ENCODE data around the gene KCTD19. TPM values are rescaled to one million over a fixed set of nuclear protein-coding genes. Genes with fewer than 3 reads are reported as not detected.
"Not testable (repeated sequence)": the region's sequence is repeated elsewhere in the genome, so short reads cannot be mapped to it uniquely, and the experiment has no call there.

Gene KCTD19
- not detected in 2 replicates for total RNA-seq
- not detected for polyA plus RNA-seq (2012)

- DNase-seq (ENCODE audit: low read depth), result peak; percentile 13
Measured at GRCh38 chr16:67326472-67327309, at the start of gene KCTD19, which contains the start of gene LRRC36. TSS of gene KCTD19 (minus strand) at chr16:67326741. CDS start at chr16:67326707, 34 bp downstream. TSS of gene LRRC36 (plus strand) at chr16:67326815. CDS start at chr16:67326863, 48 bp downstream.

GRCh38 chr16:67376012-67376411, 49.5 kb upstream of the KCTD19 start:
- not testable (repeated sequence) for DNase-seq (ENCODE audit: low read depth)

GRCh38 chr16:67372664-67373063, 46.1 kb upstream of the KCTD19 start:
- DNase-seq (ENCODE audit: low read depth), result peak; percentile 60

- DNase-seq (ENCODE audit: low read depth), result no peak
Measured at GRCh38 chr16:67370661-67371060, 44.1 kb upstream of the KCTD19 start.

- no peak for DNase-seq (ENCODE audit: low read depth)
Measured at GRCh38 chr16:67364600-67365235, 38.2 kb upstream of the KCTD19 start.

GRCh38 chr16:67361038-67361437, 34.5 kb upstream of the KCTD19 start:
- no peak for DNase-seq (ENCODE audit: low read depth)

GRCh38 chr16:67359540-67360269, 33.2 kb upstream of the KCTD19 start:
- DNase-seq (ENCODE audit: low read depth), result not testable (repeated sequence)

GRCh38 chr16:67357561-67357960, 31.0 kb upstream of the KCTD19 start:
- DNase-seq (ENCODE audit: low read depth), result no peak

GRCh38 chr16:67356396-67356795, 29.9 kb upstream of the KCTD19 start:
- DNase-seq (ENCODE audit: low read depth), result no peak

- not testable (repeated sequence) for DNase-seq (ENCODE audit: low read depth)
Measured at GRCh38 chr16:67352463-67352862, 25.9 kb upstream of the KCTD19 start.

- DNase-seq (ENCODE audit: low read depth), result no peak
Measured at GRCh38 chr16:67350324-67350723, 23.8 kb upstream of the KCTD19 start.

- peak; percentile 28 for DNase-seq (ENCODE audit: low read depth)
Measured at GRCh38 chr16:67349172-67349571, 22.6 kb upstream of the KCTD19 start.

- no peak for DNase-seq (ENCODE audit: low read depth)
Measured at GRCh38 chr16:67346341-67346740, 19.8 kb upstream of the KCTD19 start.

- no peak for DNase-seq (ENCODE audit: low read depth)
Measured at GRCh38 chr16:67345401-67345800, 18.9 kb upstream of the KCTD19 start.

GRCh38 chr16:67342616-67343015, 16.1 kb upstream of the KCTD19 start:
- DNase-seq (ENCODE audit: low read depth), result peak; percentile 22

GRCh38 chr16:67341250-67341649, 14.7 kb upstream of the KCTD19 start:
- DNase-seq (ENCODE audit: low read depth), result peak; percentile 15

GRCh38 chr16:67339453-67339852, 12.9 kb upstream of the KCTD19 start:
- peak; percentile 15 for DNase-seq (ENCODE audit: low read depth)

- DNase-seq (ENCODE audit: low read depth), result no peak
Measured at GRCh38 chr16:67336648-67337047, 10.1 kb upstream of the KCTD19 start.

- no peak for DNase-seq (ENCODE audit: low read depth)
Measured at GRCh38 chr16:67336116-67336515, 9.6 kb upstream of the KCTD19 start.

- no peak for DNase-seq (ENCODE audit: low read depth)
Measured at GRCh38 chr16:67333315-67333714, 6.8 kb upstream of the KCTD19 start.

- DNase-seq (ENCODE audit: low read depth), result no peak
Measured at GRCh38 chr16:67329901-67330300, 3.4 kb upstream of the KCTD19 start.

GRCh38 chr16:67327743-67328142, 1.2 kb upstream of the KCTD19 start:
- DNase-seq (ENCODE audit: low read depth), result no peak
